ENCODE data around the gene ITSN1.
"Not testable (repeated sequence)": the region's sequence is repeated elsewhere in the genome, so short reads cannot be mapped to it uniquely, and the experiment has no call there.

ITSN1 gene

DNA sequence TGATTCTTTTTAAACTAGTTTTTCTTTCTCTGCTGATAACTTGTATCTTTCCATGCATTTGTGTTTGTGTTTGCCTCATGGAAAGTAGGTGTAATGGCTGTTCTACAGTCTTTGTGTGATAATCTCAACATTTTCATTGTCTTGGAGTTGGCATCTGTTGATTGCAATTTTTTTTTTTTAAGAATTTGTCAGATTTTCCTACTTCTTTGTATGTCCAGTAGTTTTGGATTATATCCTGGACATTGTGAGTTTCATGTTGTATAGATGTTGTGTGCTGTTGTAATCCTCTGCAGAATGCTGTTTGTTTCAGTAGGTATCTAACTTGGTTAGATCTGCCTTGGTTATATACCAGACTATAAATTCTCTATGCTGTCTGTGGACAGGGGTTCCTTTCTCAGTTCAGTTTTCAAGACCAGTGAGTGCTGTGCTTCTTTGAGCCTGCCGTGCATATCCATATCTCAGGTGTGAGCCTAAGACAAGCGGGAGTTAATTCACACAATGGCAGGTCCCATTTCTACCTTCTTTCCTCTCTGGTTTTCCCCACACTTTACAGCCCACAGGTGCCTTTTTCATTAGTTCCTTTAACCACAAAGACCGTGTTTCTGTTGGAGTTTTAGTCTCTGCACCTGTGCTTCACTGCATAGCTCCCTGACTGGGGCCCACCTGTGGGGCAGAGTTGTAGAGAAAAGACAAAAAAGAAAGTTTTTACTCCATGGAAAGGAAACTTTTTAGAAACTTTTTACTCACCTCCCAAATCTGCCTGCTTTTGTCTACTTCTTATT, 69.9 kb downstream of the ITSN1 start:
- no peak overlapping the region for H3K4me3 ChIP-seq (ENCODE audit: low read depth, low read length)
- TF ChIP-seq, protein P1, sequence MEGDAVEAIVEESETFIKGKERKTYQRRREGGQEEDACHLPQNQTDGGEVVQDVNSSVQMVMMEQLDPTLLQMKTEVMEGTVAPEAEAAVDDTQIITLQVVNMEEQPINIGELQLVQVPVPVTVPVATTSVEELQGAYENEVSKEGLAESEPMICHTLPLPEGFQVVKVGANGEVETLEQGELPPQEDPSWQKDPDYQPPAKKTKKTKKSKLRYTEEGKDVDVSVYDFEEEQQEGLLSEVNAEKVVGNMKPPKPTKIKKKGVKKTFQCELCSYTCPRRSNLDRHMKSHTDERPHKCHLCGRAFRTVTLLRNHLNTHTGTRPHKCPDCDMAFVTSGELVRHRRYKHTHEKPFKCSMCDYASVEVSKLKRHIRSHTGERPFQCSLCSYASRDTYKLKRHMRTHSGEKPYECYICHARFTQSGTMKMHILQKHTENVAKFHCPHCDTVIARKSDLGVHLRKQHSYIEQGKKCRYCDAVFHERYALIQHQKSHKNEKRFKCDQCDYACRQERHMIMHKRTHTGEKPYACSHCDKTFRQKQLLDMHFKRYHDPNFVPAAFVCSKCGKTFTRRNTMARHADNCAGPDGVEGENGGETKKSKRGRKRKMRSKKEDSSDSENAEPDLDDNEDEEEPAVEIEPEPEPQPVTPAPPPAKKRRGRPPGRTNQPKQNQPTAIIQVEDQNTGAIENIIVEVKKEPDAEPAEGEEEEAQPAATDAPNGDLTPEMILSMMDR (IDR thresholded peaks at IDR 0.05; ENCODE audit: control insufficient read depth, extremely low read depth, insufficient read depth), result no peak
- no peak for DNase-seq (ENCODE audit: low read depth)

DNA sequence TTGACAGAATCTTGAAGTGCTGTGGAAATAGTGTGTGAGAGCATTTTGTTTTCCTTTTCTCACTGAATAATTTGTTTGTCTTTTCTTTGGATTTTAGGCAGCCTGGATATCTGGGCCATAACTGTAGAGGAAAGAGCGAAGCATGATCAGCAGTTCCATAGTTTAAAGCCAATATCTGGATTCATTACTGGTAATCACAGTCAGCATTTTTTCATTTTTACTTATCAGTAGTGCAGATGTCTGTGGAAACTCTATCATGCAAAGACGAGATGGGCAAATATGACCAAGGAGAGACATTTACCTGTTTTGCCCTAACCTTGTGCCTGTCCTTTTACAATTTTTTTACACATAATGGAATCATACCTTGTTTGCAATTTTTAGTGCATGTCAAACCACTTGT, 78.8 kb downstream of the ITSN1 start:
- TF ChIP-seq, protein P1 (IDR thresholded peaks at IDR 0.05; ENCODE audit: control insufficient read depth, extremely low read depth, insufficient read depth), result no peak
- H3K4me3 ChIP-seq (ENCODE audit: low read depth, low read length), result no peak overlapping the region
- DNase-seq (ENCODE audit: low read depth), result no peak

DNA sequence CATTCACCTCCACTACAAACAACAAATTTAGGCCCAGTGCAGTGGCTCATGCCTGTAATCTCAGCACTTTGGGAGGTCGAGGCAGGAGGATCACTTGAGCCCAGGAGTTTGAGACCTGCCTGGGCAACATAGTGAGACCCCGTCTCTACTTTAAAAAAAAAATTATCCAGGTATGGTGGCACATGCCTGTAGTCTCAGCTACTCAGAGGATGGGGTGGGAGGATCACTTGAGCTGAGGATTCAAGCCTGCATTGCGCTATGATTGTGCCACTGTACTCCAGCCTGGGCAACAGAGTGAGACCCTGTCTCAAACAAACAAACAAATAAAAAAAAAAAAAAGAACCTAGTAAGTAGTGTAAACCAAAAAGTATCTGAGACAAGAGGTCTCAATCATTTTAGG, 86.8 kb downstream of the ITSN1 start:
- not testable (repeated sequence) for DNase-seq (ENCODE audit: low read depth); H3K4me3 ChIP-seq (ENCODE audit: low read depth, low read length)

DNA sequence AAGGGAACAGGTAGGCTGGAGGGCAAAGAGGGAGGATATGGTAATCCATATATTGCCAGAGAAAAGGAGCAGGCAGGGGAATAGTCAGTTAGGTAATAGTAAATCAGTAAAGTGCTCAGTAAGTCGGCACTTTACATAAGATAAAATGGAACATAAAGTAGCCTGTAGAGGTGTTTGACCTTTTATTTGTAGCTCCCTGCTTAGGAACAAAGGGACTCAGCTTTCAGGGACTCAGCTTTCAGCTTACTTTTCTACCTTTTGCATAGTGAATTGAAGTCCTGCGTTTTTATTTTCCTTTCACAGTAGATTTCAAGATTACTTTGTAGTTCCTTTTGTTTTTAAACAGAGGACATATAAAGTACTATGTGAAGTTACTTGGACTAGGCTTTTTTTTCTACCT, 87.3 kb downstream of the ITSN1 start:
- H3K4me3 ChIP-seq (ENCODE audit: low read depth, low read length), result no peak overlapping the region
- TF ChIP-seq, protein P1 (IDR thresholded peaks at IDR 0.05; ENCODE audit: control insufficient read depth, extremely low read depth, insufficient read depth), result no peak
- DNase-seq (ENCODE audit: low read depth), result no peak

DNA sequence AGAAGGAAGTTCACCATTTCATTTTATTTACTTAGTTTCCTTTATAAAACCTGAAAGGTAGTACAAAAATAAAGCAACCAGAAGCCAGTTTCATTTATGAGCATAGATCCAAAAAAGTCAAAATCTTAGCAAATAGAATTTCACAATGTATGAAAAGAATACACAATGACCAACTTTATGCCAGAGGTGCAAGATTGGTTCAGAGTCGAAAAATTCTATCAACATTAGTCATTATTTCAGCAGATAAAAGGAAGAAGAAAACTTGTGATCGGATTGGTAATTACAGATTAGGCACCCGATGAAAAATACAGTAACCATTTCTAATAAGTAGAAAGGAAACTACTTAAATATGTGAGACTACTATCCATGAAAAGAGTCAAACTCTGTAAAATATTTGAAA, 89.1 kb downstream of the ITSN1 start:
- DNase-seq (ENCODE audit: low read depth), result no peak
- H3K4me3 ChIP-seq (ENCODE audit: low read depth, low read length), result no peak overlapping the region
- TF ChIP-seq, protein P1 (IDR thresholded peaks at IDR 0.05; ENCODE audit: control insufficient read depth, extremely low read depth, insufficient read depth), result no peak

DNA sequence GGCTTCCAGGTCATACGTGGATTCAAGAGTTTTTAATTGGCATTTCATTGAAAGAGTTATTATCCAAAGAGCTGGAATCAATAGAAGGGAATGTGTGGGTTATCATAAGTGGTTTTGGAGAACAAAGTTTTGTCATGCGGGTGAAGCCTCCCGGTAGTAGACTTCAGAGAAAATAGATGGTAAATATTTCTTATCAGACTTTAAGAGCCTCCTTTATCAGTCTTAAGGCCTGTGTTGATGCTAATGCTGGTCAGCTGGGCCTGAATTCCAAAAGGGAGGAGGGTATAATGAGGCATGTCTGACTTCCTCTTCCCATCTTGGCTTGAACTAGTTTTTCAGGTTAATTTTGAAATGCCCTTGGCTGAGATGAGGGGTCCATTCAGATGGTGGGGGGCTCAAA, 89.7 kb downstream of the ITSN1 start:
- no peak for DNase-seq (ENCODE audit: low read depth)
- no peak overlapping the region for H3K4me3 ChIP-seq (ENCODE audit: low read depth, low read length)
- TF ChIP-seq, protein P1 (IDR thresholded peaks at IDR 0.05; ENCODE audit: control insufficient read depth, extremely low read depth, insufficient read depth), result no peak

DNA sequence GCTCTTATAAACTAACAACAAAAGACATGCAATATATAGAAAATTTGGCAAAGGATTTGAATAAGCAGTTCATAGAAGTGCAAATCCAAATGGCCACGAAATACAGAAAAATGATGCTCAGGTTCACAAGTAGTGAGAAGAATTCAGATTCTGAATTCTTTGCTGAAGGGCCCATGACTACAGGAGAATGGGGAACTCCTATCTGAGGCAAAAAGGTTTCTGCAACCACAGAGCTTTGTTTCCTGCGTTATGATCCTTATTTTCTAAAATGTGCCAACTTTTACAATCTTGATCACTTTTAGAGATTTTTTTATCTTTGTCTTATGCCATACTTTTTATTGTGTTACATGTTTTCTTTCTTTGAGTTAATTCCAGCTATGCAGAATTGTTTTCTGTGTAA, 91.3 kb downstream of the ITSN1 start:
- no peak overlapping the region for H3K4me3 ChIP-seq (ENCODE audit: low read depth, low read length)
- TF ChIP-seq, protein P1 (IDR thresholded peaks at IDR 0.05; ENCODE audit: control insufficient read depth, extremely low read depth, insufficient read depth), result no peak
- DNase-seq (ENCODE audit: low read depth), result no peak

All from LNCaP clone FGC (cell line).